Mononuclear cell (primary cell): ENCODE results near the gene SEC61A1. TPM values are rescaled to one million over a fixed set of nuclear protein-coding genes. Genes with fewer than 3 reads are reported as not detected.

Experiments used
- H3K27me3 ChIP-seq: 2 replicates; pipeline ENCODE4 v1.6.0; 2011; ENCODE audit warnings: low read length, control low read depth; ENCODE audit not compliant: insufficient read depth
- H3K4me1 ChIP-seq: 2 replicates; pipeline ENCODE4 v1.5.1; 2011; ENCODE audit warnings: mild to moderate bottlenecking, low read length, control low read depth; ENCODE audit not compliant: insufficient read depth
- H3K4me3 ChIP-seq: 2 replicates; pipeline ENCODE4 v1.5.1; 2011; ENCODE audit warnings: mild to moderate bottlenecking, low read length, moderate library complexity
- H3K9me3 ChIP-seq: 2 replicates; pipeline ENCODE4 v1.5.1; 2011; ENCODE audit warnings: low read depth, mild to moderate bottlenecking, control low read depth, low read length
- total RNA-seq: library from RNA; depleted of rRNA; stranded (reverse); fragments of >200 nt; gene quantifications from one replicate; pipeline ENCODE4 v1.2.3, GENCODE V29; 2012

SEC61A1 gene
- total RNA-seq, 1 donor, result 68.8 TPM

GRCh38 chr3:128079823-128080222 is 27.6 kb downstream of the SEC61A1 start:
- Histone ChIP-seq H3K9me3 (no peaks in the 10 kb centered on the region), H3K4me1 (peaks cover 25% of the 10 kb centered on the region), H3K27me3 (no peaks in the 10 kb centered on the region), H3K4me3 (no peak overlapping the region)

- H3K4me1 ChIP-seq, result peaks cover 18% of the 10 kb centered on the region
- no peaks in the 10 kb centered on the region for H3K27me3 ChIP-seq
- no peak overlapping the region for H3K4me3 ChIP-seq
- H3K9me3 ChIP-seq, result no peaks in the 10 kb centered on the region
Measured at GRCh38 chr3:128080323-128081080, 28.3 kb downstream of the SEC61A1 start.

GRCh38 chr3:128081226-128081625 is 29.0 kb downstream of the SEC61A1 start:
- no peaks in the 10 kb centered on the region for H3K27me3 ChIP-seq
- no peaks in the 10 kb centered on the region for H3K9me3 ChIP-seq
- peaks cover 11% of the 10 kb centered on the region for H3K4me1 ChIP-seq
- no peak overlapping the region for H3K4me3 ChIP-seq

- peaks cover 6% of the 10 kb centered on the region for H3K4me1 ChIP-seq
- no peaks in the 10 kb centered on the region for H3K27me3 ChIP-seq
- H3K4me3 ChIP-seq, result no peak overlapping the region
- H3K9me3 ChIP-seq, result no peaks in the 10 kb centered on the region
Measured at GRCh38 chr3:128081846-128082245, 29.6 kb downstream of the SEC61A1 start.

- H3K4me3 ChIP-seq, result no peak overlapping the region
- no peaks in the 10 kb centered on the region for H3K27me3 ChIP-seq
- H3K9me3 ChIP-seq, result no peaks in the 10 kb centered on the region
- peaks cover 2% of the 10 kb centered on the region for H3K4me1 ChIP-seq
Measured at GRCh38 chr3:128082546-128082945, 30.3 kb downstream of the SEC61A1 start.

- Histone ChIP-seq H3K4me3 (no peak overlapping the region), H3K27me3 (no peaks in the 10 kb centered on the region), H3K4me1 (no peaks in the 10 kb centered on the region)
Measured at GRCh38 chr3:128083396-128083795, 31.2 kb downstream of the SEC61A1 start.

DNA sequence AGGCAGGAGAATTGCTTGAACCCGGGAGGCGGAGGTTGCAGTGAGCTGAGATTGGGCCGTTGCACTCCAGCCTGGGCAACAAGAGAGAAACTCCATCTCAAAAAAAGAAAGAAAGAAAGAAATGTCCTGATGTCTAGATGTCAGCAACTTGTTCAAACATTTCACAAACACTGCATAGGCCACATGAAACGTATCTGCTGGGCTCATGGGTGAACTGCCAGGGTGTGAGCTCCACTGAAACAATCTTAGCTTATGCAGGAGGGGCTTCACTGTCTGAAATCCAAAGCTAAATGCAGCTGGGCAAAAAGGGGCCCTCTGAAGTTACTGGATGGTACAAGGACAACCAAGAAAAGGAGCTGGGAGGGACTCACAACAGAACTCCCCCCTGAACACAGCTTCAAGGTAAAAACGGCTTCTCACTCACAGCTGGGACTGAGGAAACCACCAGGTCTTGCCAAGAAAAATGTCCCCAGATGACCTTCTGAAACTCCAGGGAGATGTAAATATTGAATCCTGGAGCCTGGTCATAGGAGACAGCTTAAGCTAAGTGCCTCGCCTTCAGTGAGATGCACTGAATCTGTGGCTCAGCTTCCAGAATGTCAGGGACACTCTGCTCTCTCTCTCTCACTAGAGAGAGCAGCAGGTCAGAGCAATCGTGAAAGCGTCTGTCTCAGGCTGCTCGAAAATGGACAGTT is 31.9 kb downstream of the SEC61A1 start:
- Histone ChIP-seq H3K9me3 (no peaks in the 10 kb centered on the region), H3K4me1 (no peaks in the 10 kb centered on the region), H3K4me3 (no peak overlapping the region), H3K27me3 (no peaks in the 10 kb centered on the region)

More at GRCh38 chr3:128083396-128083795, 31.2 kb downstream of the SEC61A1 start:
- H3K9me3 ChIP-seq, result no peaks in the 10 kb centered on the region

DNA sequence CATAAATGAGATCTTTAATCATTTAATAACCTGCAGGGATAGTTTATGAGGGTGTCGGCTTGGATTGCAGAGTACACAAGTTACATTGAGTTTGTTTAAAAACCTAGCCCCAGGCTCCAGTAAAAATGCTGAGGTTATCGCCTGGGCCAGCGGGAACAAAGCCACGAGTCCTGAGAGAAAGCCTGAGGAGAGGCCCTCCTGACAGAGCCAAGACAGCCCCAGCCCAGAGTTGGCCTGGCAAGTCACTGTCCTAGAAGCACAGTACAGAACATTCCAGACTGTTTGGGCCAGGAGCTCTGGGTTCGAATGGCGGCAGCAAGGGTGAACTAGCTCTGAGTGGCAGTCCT is 32.4 kb downstream of the SEC61A1 start:
- H3K27me3 ChIP-seq, result no peaks in the 10 kb centered on the region
- no peaks in the 10 kb centered on the region for H3K9me3 ChIP-seq
- H3K4me1 ChIP-seq, result no peaks in the 10 kb centered on the region
- no peak overlapping the region for H3K4me3 ChIP-seq

DNA sequence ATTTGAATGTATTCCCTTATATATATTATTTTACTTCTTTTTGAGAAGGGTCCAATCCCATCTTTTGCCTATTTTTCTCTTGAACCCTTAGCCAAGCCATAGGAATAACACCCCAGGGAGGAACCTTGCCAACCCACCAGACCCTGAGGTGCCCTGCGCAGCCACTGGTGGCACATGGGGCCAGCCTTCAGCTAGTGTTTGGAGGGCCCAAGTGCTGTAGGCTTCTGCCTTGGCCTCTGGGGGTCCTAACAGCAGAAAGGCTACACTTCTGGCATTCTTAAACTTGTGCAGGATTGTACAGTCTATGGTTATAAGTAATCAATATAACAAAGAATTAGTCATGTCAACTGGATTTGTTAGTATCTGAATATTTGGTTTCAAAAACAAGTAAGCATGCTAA is 36.9 kb downstream of the SEC61A1 start:
- Histone ChIP-seq H3K4me3 (no peak overlapping the region), H3K9me3 (no peaks in the 10 kb centered on the region), H3K4me1 (no peaks in the 10 kb centered on the region), H3K27me3 (no peaks in the 10 kb centered on the region)

DNA sequence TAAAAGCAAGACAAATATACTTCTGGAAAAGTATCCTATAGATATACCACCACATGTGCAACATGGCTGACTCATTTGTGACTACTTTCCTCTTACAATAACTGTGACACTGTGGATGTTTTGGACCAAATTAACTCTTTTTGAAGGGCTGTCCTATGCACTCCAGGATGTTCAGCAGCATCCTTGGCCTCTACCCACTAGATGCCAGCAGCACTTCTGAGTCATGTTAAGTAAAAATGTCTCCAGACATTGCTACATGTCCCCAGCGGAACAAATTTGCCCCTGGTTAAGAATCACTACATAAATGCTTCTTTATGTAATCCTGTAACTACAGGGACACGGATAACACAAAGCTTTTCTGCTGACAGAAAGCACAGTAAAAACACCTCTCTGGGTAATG is 39.3 kb downstream of the SEC61A1 start:
- no peaks in the 10 kb centered on the region for H3K4me1 ChIP-seq
- no peak overlapping the region for H3K4me3 ChIP-seq
- H3K27me3 ChIP-seq, result no peaks in the 10 kb centered on the region
- H3K9me3 ChIP-seq, result no peaks in the 10 kb centered on the region

DNA sequence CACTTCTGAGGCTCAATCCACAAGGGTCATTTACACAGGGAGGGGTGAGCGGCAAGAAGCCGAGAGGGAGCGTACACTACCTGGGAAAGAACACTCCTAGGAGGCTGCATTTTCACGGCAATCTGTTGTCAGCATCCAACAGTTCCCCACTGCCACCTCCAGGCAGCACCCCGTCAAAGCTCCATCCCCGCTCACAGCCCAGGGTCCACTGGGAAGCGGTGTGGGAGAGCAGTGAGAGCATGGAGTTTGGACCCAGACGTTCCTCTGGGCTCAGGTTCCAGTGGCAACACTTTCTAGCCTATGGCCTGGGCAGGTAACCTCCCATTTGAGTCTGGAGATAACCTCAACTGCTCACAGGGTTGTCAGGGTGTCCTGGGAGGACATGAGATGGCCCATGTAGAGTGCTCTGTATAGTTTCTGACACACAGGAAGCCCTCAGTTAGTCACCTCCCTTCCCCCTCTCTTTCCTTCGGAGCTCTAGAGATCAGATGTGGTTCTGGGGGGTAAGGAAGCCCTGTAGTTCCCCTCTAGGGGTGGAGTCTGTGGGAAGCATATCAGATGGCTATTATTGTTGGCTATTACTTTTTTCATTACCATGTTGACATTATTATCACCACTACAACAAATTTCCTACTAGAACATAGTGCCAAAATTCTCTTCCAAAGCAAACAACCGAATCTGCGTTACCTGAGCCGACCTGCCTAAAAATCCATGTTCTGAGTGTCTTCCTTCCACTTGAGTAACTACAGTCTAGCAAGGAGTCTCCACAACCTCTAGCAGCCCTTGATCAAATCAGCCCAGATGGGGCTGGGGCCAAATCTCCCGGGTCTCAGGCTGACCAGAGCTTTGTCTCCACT is 42.3 kb downstream of the SEC61A1 start:
- Histone ChIP-seq H3K4me3 (no peak overlapping the region), H3K9me3 (no peaks in the 10 kb centered on the region), H3K27me3 (no peaks in the 10 kb centered on the region), H3K4me1 (no peaks in the 10 kb centered on the region)

DNA sequence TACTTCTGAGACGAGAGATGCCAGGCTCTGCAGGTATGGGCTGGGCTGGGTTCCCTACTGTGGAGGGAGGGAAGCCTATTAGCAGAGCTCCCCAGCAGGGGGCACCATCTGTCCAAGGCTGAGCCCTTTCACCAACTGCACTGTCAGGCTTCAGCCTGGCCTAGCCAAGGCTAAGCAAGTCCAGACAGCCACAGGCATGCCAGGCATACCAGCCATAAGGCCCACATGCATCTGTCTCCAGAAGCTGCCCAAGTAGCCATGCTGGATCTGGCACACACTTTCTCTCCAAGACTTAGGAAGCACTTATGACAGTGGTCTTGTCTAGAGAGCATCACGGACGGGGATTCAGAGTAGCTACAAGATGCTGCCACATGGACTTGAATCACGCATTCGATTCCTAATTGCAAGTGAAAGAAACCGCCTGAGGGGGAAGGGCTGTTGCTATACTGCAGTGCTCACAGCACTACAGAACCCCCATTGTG is 43.0 kb downstream of the SEC61A1 start:
- no peaks in the 10 kb centered on the region for H3K4me1 ChIP-seq
- H3K9me3 ChIP-seq, result no peaks in the 10 kb centered on the region
- no peak overlapping the region for H3K4me3 ChIP-seq
- H3K27me3 ChIP-seq, result no peaks in the 10 kb centered on the region

DNA sequence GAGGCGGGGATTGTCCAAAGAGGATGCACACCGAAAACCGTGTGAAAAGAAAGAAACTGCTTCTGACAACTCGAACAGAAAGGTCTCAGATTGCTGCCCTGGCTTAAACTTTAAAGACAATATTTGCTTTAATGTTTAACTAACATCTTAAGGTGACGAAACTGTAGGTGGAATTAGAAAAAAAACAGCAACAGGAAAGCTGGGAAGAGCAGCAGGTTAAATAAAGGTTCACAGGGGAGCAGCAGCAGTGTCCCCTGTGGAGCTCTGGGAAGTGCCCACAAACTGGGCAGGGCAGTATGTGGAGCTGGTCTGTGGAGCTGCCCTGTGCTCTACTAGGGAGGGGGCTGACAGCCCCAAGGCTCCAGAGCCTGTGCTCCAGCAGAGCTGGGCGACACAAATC is 46.0 kb downstream of the SEC61A1 start:
- Histone ChIP-seq H3K4me1 (no peaks in the 10 kb centered on the region), H3K27me3 (no peaks in the 10 kb centered on the region), H3K4me3 (no peak overlapping the region), H3K9me3 (no peaks in the 10 kb centered on the region)

GRCh38 chr3:128100161-128100560 is 47.9 kb downstream of the SEC61A1 start:
- H3K4me3 ChIP-seq, result no peak overlapping the region

DNA sequence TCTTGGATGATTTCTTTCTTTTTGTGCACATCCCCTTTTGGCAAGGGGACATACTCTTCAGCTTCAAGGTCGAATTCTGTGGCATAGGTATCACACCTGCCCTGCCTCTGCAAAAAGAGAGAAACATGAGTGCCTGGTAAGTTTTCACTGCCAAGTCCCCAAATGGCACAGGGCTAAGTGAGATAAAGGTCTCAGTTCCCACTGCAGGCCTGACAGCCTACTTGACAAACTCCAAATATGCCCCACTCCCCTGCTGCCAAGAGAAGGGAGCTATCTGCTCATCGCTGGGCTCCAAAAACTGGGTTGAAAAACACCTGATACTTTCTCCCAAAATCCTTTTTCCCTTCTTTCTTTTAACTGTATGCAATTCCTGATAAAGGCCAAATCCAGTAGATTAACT is 48.4 kb downstream of the SEC61A1 start:
- no peak overlapping the region for H3K4me3 ChIP-seq
- H3K4me1 ChIP-seq, result no peaks in the 10 kb centered on the region
- no peaks in the 10 kb centered on the region for H3K9me3 ChIP-seq
- no peaks in the 10 kb centered on the region for H3K27me3 ChIP-seq

More at GRCh38 chr3:128100161-128100560, 47.9 kb downstream of the SEC61A1 start:
- H3K9me3 ChIP-seq, result no peaks in the 10 kb centered on the region
- H3K27me3 ChIP-seq, result no peaks in the 10 kb centered on the region
- no peaks in the 10 kb centered on the region for H3K4me1 ChIP-seq
